Fibroblast of lung (primary cell): Measurements from ENCODE around the gene NDUFA13. TPM values are rescaled to one million over a fixed set of nuclear protein-coding genes. Genes with fewer than 3 reads are reported as not detected.

Experiments used
- DNase-seq, 2 donors: peaks; one replicate each; pipeline versions ENCODE4 v3.0.0 to v3.0.0-alpha.2; 2010; ENCODE audit warnings: low read depth in 2 of 2
- H2AFZ ChIP-seq: 2 replicates; pipeline ENCODE4 v1.5.1; 2012; ENCODE audit warnings: low read length, control low read depth, inconsistent platforms
- H3K27ac ChIP-seq: 2 replicates; pipeline ENCODE4 v1.5.1; 2011; ENCODE audit warnings: low read length, control low read depth; ENCODE audit not compliant: insufficient read depth
- H3K27me3 ChIP-seq: 2 replicates; pipeline ENCODE4 v1.5.1; 2011; ENCODE audit warnings: mild to moderate bottlenecking, low read length; ENCODE audit not compliant: control insufficient read depth, insufficient read depth
- H3K36me3 ChIP-seq: 2 replicates; pipeline ENCODE4 v1.5.1; 2011; ENCODE audit warnings: low read length; ENCODE audit not compliant: control insufficient read depth, insufficient read depth
- H3K4me1 ChIP-seq: 2 replicates; pipeline ENCODE4 v1.5.1; 2011; ENCODE audit warnings: low read length; ENCODE audit not compliant: control insufficient read depth, insufficient read depth; ENCODE audit errors: extremely low read depth
- H3K4me2 ChIP-seq: 2 replicates; pipeline ENCODE4 v1.5.1; 2011; ENCODE audit warnings: low read length, control low read depth; ENCODE audit not compliant: insufficient read depth; ENCODE audit errors: extremely low read depth
- H3K4me3 ChIP-seq, 4 experiments: fragments of 200-600 bp in 1 of 4; sonication (generic) in 1 of 4; replicated peaks in 1 of 4; 2 replicates each; pipeline ENCODE4 v1.5.1; 2011 to 2016; ENCODE audit warnings: low read length in 4 of 4, low read depth in 3 of 4, mild to moderate bottlenecking in 3 of 4, control low read depth in 2 of 4, inconsistent platforms in 1 of 4, mixed read lengths in 1 of 4; ENCODE audit not compliant: insufficient read depth in 1 of 4; ENCODE audit errors: control extremely low read depth in 1 of 4
- H3K79me2 ChIP-seq: 2 replicates; pipeline ENCODE4 v1.5.1; 2012; ENCODE audit warnings: mild to moderate bottlenecking, low read length, inconsistent platforms; ENCODE audit not compliant: control insufficient read depth, insufficient read depth
- H3K9ac ChIP-seq: 2 replicates; pipeline ENCODE4 v1.5.1; 2011; ENCODE audit warnings: mild to moderate bottlenecking, low read length, control low read depth; ENCODE audit not compliant: insufficient read depth
- H3K9me3 ChIP-seq: 2 replicates; pipeline ENCODE4 v1.5.1; 2012; ENCODE audit warnings: low read depth, low read length; ENCODE audit not compliant: control insufficient read depth, insufficient read depth
- H4K20me1 ChIP-seq: 2 replicates; pipeline ENCODE4 v1.5.1; 2011; ENCODE audit warnings: low read length; ENCODE audit not compliant: control insufficient read depth, insufficient read depth; ENCODE audit errors: extremely low read depth
- EZH2 ChIP-seq: IDR thresholded peaks from 2 replicates; pipeline ENCODE4 v1.5.1; 2012; ENCODE audit warnings: low read length, control low read depth, mild to moderate bottlenecking; ENCODE audit errors: missing control alignments
- polyA plus RNA-seq, 2 donors: library from polyadenylated mRNA; depleted of rRNA in 1 of 2; stranded (reverse) in 1 of 2; unstranded in 1 of 2; fragments of >200 nt; gene quantifications; 2 replicates each; pipeline ENCODE4 v1.2.1, GENCODE V29; 2011 to 2012; ENCODE audit warnings: missing spikeins in 1 of 2
- total RNA-seq: library from RNA; depleted of rRNA; stranded (reverse); fragments of >200 nt; gene quantifications from 2 replicates; pipeline ENCODE4 v1.2.1, GENCODE V29; 2014
- TF ChIP-seq, protein P1 (sequence below), 2 donors: IDR thresholded peaks in 1 of 2; conservative IDR thresholded peaks in 1 of 2; 1 replicate in 1 of 2; 2 replicates in 1 of 2; pipeline ENCODE4 v1.5.1; 2011 to 2012; ENCODE audit warnings: low read length in 2 of 2, control low read depth in 1 of 2, inconsistent platforms in 1 of 2, low read depth in 1 of 2, mild to moderate bottlenecking in 1 of 2

NDUFA13 gene
- total and polyA plus RNA-seq, 2 donors (not counting 1 experiment from before 2014, with no cell fraction given), result 221 to 306 TPM

DNA sequence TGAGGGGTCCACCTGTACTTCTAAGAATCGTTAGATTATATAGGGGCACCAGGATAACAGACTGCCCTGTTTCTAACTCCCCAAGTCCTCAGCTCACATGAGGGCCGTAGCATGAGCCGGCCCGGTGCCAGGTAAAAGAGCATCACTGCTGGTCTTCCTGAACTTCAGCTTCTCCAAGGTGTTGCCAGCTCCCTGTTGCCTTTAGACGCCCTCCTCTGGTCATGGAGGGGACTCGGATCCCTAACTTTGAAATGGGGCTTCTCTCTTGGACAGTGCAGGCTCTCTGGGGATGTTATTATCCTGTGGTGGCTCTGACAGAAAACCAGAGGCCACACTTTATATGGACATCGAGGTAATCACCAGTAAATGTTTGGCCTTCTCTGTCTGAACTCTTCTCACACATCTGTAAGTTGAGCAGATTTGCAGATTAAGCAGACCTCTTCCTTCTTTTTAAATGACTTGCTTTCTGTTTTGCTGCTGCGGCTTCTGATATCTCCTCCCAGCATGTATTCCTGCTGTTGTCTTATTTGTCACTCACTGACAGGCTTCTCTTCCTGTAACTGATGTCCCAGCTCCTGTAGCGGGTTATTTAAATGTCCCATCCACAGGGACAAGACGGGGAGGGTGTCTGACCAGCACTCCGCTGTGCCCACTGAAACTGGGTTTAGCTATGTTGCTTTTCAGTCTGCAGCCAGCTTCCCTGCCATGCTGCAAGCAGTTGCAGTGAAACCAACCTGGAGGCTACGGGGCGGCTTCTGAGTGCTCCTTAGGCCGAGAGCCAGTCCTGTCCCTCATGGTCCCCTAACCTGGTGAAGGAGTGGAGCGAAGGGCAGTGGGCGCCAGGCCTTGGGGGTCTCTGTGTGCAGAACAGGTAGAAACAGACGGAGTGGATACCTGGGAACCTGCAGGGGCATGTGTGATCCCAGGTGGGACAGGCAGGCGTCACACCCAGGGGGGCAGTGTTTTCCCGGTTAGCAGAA lies 39.9 kb upstream of the NDUFA13 start:
- DNase-seq, result no peak
- no peak overlapping the region for H2AFZ ChIP-seq

DNA sequence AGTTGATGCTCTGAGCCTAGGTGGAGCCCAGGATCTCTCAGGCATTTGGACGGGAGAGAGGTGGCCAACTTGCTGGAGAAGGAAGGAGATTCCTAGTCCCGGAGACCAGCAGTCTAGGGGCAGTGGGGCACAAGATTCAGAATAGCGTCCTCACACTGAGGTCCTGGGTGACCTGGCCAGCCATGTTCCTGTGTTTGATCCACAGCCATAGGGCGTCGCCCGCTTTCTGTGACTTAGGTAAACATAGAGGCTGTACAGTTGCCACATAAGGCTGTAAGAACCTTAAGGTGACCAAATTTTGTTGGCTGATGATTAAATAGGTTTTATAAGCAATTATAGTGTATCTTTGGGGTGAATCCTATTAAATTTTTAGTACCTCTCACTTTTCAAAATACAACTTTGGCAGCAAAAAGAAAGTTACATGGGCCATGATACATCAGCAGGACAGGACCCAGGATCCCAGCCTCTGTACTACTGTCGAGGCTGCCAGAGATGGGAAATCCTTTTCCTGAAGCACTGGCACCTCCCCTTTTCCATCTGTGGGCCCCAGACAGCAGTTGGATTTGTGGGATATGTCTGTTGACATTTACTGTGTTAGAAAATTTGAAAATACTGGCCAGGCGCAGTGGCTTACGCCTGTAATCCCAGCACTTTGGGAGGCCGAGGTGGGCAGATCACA lies 38.2 kb upstream of the NDUFA13 start:
- Histone ChIP-seq H3K9ac (no peak overlapping the region), H3K79me2 (peaks cover 80% of the 10 kb centered on the region), H3K27ac (no peak overlapping the region), H3K36me3 (peaks cover 6% of the 10 kb centered on the region), H4K20me1 (no peaks in the 10 kb centered on the region), H3K4me1 (peaks cover 3% of the 10 kb centered on the region), H2AFZ (no peak overlapping the region), H3K27me3 (no peaks in the 10 kb centered on the region), H3K9me3 (no peaks in the 10 kb centered on the region), H3K4me3 (no peak overlapping the region), H3K4me2 (no peak overlapping the region)
- TF ChIP-seq, protein P1, sequence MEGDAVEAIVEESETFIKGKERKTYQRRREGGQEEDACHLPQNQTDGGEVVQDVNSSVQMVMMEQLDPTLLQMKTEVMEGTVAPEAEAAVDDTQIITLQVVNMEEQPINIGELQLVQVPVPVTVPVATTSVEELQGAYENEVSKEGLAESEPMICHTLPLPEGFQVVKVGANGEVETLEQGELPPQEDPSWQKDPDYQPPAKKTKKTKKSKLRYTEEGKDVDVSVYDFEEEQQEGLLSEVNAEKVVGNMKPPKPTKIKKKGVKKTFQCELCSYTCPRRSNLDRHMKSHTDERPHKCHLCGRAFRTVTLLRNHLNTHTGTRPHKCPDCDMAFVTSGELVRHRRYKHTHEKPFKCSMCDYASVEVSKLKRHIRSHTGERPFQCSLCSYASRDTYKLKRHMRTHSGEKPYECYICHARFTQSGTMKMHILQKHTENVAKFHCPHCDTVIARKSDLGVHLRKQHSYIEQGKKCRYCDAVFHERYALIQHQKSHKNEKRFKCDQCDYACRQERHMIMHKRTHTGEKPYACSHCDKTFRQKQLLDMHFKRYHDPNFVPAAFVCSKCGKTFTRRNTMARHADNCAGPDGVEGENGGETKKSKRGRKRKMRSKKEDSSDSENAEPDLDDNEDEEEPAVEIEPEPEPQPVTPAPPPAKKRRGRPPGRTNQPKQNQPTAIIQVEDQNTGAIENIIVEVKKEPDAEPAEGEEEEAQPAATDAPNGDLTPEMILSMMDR (conservative IDR thresholded peaks at IDR 0.05 in 1 of 2, IDR thresholded peaks at IDR 0.05 in 1 of 2; ENCODE audit: low read depth in 1 of 2, low read length in 2 of 2), result no peak
- no peak for TF ChIP-seq EZH2
- DNase-seq, result no peak

More for the DNA sequence above, 39.9 kb upstream of the NDUFA13 start:
- no peak overlapping the region for H3K4me2 ChIP-seq
- H3K9me3 ChIP-seq, result no peaks in the 10 kb centered on the region
- no peak overlapping the region for H3K27ac ChIP-seq
- TF ChIP-seq, protein P1 (conservative IDR thresholded peaks at IDR 0.05 in 1 of 2, IDR thresholded peaks at IDR 0.05 in 1 of 2; ENCODE audit: low read depth in 1 of 2, low read length in 2 of 2), result peak; percentile 48 to 59
- no peak for TF ChIP-seq EZH2
- no peak overlapping the region for H3K9ac ChIP-seq
- no peaks in the 10 kb centered on the region for H4K20me1 ChIP-seq
- peaks cover 10% of the 10 kb centered on the region for H3K36me3 ChIP-seq
- peaks cover 77% of the 10 kb centered on the region for H3K79me2 ChIP-seq
- H3K4me3 ChIP-seq, result no peak overlapping the region
- H3K4me1 ChIP-seq, result peaks cover 2% of the 10 kb centered on the region
- H3K27me3 ChIP-seq, result no peaks in the 10 kb centered on the region

DNA sequence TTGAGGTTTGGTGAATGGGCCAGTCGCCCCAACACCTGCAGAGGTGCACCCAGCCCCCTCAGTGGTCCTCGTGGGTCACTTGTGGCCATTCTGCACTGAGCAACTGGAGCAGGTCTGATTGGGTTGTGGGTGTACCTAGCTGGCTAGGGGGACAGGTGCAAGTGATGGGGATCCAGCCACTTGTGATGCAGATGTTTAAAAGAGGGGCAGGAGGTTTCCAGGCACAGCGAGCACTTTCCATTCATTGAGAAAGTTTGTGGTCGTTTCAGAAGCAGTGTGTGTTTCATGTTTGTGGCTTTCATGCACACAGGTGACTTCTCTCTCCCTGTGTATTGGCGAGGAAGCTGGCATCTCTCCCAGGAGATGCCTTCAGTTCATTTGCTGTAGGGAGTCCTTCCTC lies 35.3 kb upstream of the NDUFA13 start:
- no peaks in the 10 kb centered on the region for H3K27me3 ChIP-seq
- no peak overlapping the region for H2AFZ ChIP-seq
- no peak overlapping the region for H3K27ac ChIP-seq
- TF ChIP-seq, protein P1 (conservative IDR thresholded peaks at IDR 0.05 in 1 of 2, IDR thresholded peaks at IDR 0.05 in 1 of 2; ENCODE audit: low read depth in 1 of 2, low read length in 2 of 2), result no peak
- no peak for TF ChIP-seq EZH2
- peaks cover 12% of the 10 kb centered on the region for H3K4me1 ChIP-seq
- peak in 1 of 2 donors; percentile 44 for DNase-seq
- H4K20me1 ChIP-seq, result no peaks in the 10 kb centered on the region
- peaks cover 72% of the 10 kb centered on the region for H3K79me2 ChIP-seq
- H3K9ac ChIP-seq, result no peak overlapping the region
- H3K36me3 ChIP-seq, result peaks cover 6% of the 10 kb centered on the region
- no peaks in the 10 kb centered on the region for H3K9me3 ChIP-seq
- no peak overlapping the region for H3K4me2 ChIP-seq
- H3K4me3 ChIP-seq, result no peak overlapping the region
